ENCODE data around the gene LRTM2. TPM values are rescaled to one million over a fixed set of nuclear protein-coding genes. Genes with fewer than 3 reads are reported as not detected.

LRTM2 gene
- total and polyA plus RNA-seq, 2 donors = 0.05 to 0.11 TPM

GRCh38 chr12:1872448-1872847 lies 52.1 kb downstream of the LRTM2 start:
- H3K9me3 ChIP-seq (ENCODE audit: control insufficient read depth in 2 of 2, insufficient read depth in 1 of 2, low read length in 1 of 2) = peaks cover 1 to 14% of the 10 kb centered on the region in 2 donors
- DNase-seq (ENCODE audit: low read depth in 6 of 9, low spot score in 9 of 9) = no peak

GRCh38 chr12:1873531-1874510 lies 53.5 kb downstream of the LRTM2 start:
- DNase-seq (ENCODE audit: low read depth in 6 of 9, low spot score in 9 of 9) = no peak
- Histone ChIP-seq H3K27ac (ENCODE audit: low read depth in 1 of 2, low read length in 1 of 2) (no peak overlapping the region), H3K4me1 (ENCODE audit: control insufficient read depth in 2 of 2, insufficient read depth in 2 of 2, low read length in 2 of 2) (no peaks in the 10 kb centered on the region), H3K9me3 (ENCODE audit: control insufficient read depth in 2 of 2, insufficient read depth in 1 of 2, low read length in 1 of 2) (peaks cover 1 to 14% of the 10 kb centered on the region in 2 donors), H3K27me3 (ENCODE audit: control insufficient read depth in 2 of 2, insufficient read depth in 1 of 2, low read length in 1 of 2) (no peaks in the 10 kb centered on the region), H3K36me3 (ENCODE audit: control insufficient read depth in 2 of 2, insufficient read depth in 2 of 2, low read length in 1 of 2) (no peaks in the 10 kb centered on the region), H3K4me3 (ENCODE audit: low read length in 2 of 2) (no peak overlapping the region)
- WGBS = 93% methylated on average over 5 of the region's 5 CpGs

More at GRCh38 chr12:1872448-1872847, 52.1 kb downstream of the LRTM2 start:
- 97% methylated on average over 7 of the region's 7 CpGs for WGBS
- Histone ChIP-seq H3K27ac (ENCODE audit: low read depth in 1 of 2, low read length in 1 of 2) (no peak overlapping the region), H3K4me3 (ENCODE audit: low read length in 2 of 2) (no peak overlapping the region), H3K4me1 (ENCODE audit: control insufficient read depth in 2 of 2, insufficient read depth in 2 of 2, low read length in 2 of 2) (no peaks in the 10 kb centered on the region), H3K27me3 (ENCODE audit: control insufficient read depth in 2 of 2, insufficient read depth in 1 of 2, low read length in 1 of 2) (no peaks in the 10 kb centered on the region), H3K36me3 (ENCODE audit: control insufficient read depth in 2 of 2, insufficient read depth in 2 of 2, low read length in 1 of 2) (no peaks in the 10 kb centered on the region)

GRCh38 chr12:1875608-1876007 lies 55.2 kb downstream of the LRTM2 start:
- no peak for DNase-seq (ENCODE audit: low read depth in 6 of 9, low spot score in 9 of 9)
- H3K36me3 ChIP-seq (ENCODE audit: control insufficient read depth in 2 of 2, insufficient read depth in 2 of 2, low read length in 1 of 2) = no peaks in the 10 kb centered on the region

DNA sequence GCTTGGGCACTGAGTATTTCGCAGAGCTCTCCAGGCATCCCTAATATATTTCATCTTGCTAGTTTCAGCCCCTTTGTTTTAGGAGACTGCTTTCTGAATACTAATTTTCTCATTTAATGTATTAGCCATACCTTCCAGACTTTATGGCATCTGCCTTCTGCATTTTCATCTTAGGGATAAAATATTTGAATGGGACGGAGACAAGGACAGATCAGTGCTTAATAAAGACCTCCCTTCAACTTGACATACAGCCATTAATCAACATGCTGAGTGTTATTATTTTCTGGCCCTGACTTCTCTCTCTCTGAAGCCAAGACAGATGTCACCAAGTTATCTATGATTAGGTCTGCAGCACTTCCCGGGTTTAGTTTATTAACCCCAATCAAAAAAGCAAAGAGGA lies 55.7 kb downstream of the LRTM2 start:
- peaks cover 0 to 5% of the 10 kb centered on the region in 2 donors for H3K9me3 ChIP-seq (ENCODE audit: control insufficient read depth in 2 of 2, insufficient read depth in 1 of 2, low read length in 1 of 2)
- H3K4me3 ChIP-seq (ENCODE audit: low read length in 2 of 2) = no peak overlapping the region
- no peak for DNase-seq (ENCODE audit: low read depth in 6 of 9, low spot score in 9 of 9)
- H3K27ac ChIP-seq (ENCODE audit: low read depth in 1 of 2, low read length in 1 of 2) = no peak overlapping the region
- H3K27me3 ChIP-seq (ENCODE audit: control insufficient read depth in 2 of 2, insufficient read depth in 1 of 2, low read length in 1 of 2) = no peaks in the 10 kb centered on the region
- 97% methylated on average over 3 of the region's 3 CpGs for whole genome bisulfite sequencing
- H3K36me3 ChIP-seq (ENCODE audit: control insufficient read depth in 2 of 2, insufficient read depth in 2 of 2, low read length in 1 of 2) = no peaks in the 10 kb centered on the region
- H3K4me1 ChIP-seq (ENCODE audit: control insufficient read depth in 2 of 2, insufficient read depth in 2 of 2, low read length in 2 of 2) = no peaks in the 10 kb centered on the region

More at GRCh38 chr12:1875608-1876007, 55.2 kb downstream of the LRTM2 start:
- Histone ChIP-seq H3K4me3 (ENCODE audit: low read length in 2 of 2) (no peak overlapping the region), H3K9me3 (ENCODE audit: control insufficient read depth in 2 of 2, insufficient read depth in 1 of 2, low read length in 1 of 2) (peaks cover 0 to 9% of the 10 kb centered on the region in 2 donors), H3K27ac (ENCODE audit: low read depth in 1 of 2, low read length in 1 of 2) (no peak overlapping the region), H3K4me1 (ENCODE audit: control insufficient read depth in 2 of 2, insufficient read depth in 2 of 2, low read length in 2 of 2) (no peaks in the 10 kb centered on the region), H3K27me3 (ENCODE audit: control insufficient read depth in 2 of 2, insufficient read depth in 1 of 2, low read length in 1 of 2) (no peaks in the 10 kb centered on the region)
- 82% methylated on average over 6 of the region's 6 CpGs for WGBS

- Histone ChIP-seq H3K9me3 (ENCODE audit: control insufficient read depth in 2 of 2, insufficient read depth in 1 of 2, low read length in 1 of 2) (no peaks in the 10 kb centered on the region), H3K27ac (ENCODE audit: low read depth in 1 of 2, low read length in 1 of 2) (no peak overlapping the region), H3K4me3 (ENCODE audit: low read length in 2 of 2) (no peak overlapping the region), H3K4me1 (ENCODE audit: control insufficient read depth in 2 of 2, insufficient read depth in 2 of 2, low read length in 2 of 2) (no peaks in the 10 kb centered on the region), H3K27me3 (ENCODE audit: control insufficient read depth in 2 of 2, insufficient read depth in 1 of 2, low read length in 1 of 2) (no peaks in the 10 kb centered on the region), H3K36me3 (ENCODE audit: control insufficient read depth in 2 of 2, insufficient read depth in 2 of 2, low read length in 1 of 2) (no peaks in the 10 kb centered on the region)
- WGBS = 98% methylated on average over 8 of the region's 8 CpGs
- DNase-seq (ENCODE audit: low read depth in 6 of 9, low spot score in 9 of 9) = no peak
These were observed 57.0 kb downstream of the LRTM2 start for GRCh38 chr12:1877169-1877878.

- Histone ChIP-seq H3K27me3 (ENCODE audit: control insufficient read depth in 2 of 2, insufficient read depth in 1 of 2, low read length in 1 of 2) (no peaks in the 10 kb centered on the region), H3K27ac (ENCODE audit: low read depth in 1 of 2, low read length in 1 of 2) (no peak overlapping the region), H3K4me1 (ENCODE audit: control insufficient read depth in 2 of 2, insufficient read depth in 2 of 2, low read length in 2 of 2) (no peaks in the 10 kb centered on the region), H3K9me3 (ENCODE audit: control insufficient read depth in 2 of 2, insufficient read depth in 1 of 2, low read length in 1 of 2) (no peaks in the 10 kb centered on the region), H3K36me3 (ENCODE audit: control insufficient read depth in 2 of 2, insufficient read depth in 2 of 2, low read length in 1 of 2) (no peaks in the 10 kb centered on the region), H3K4me3 (ENCODE audit: low read length in 2 of 2) (no peak overlapping the region)
- no peak for DNase-seq (ENCODE audit: low read depth in 6 of 9, low spot score in 9 of 9)
- WGBS = 97% methylated on average over 10 of the region's 10 CpGs
These were observed 57.8 kb downstream of the LRTM2 start for GRCh38 chr12:1878214-1878613.

DNA sequence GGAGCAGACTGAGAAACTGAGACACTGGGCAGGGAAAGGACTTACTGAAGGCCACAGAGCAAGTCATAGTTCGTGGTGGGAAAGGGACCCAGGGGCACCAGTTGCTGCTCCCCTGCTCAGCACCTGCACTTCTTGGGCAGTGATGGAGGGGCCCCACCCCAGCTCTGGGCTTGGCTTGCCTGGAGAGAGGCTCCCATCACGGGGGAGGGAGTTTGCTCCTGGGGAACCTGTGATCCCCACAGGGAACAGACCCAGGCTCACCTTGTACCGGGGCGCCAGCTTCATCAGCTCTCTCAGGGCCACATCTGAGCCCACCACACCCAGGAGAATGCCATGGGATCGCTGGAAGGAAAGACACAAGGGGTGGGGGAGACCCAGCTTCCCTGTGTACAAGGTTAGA lies 58.3 kb downstream of the LRTM2 start:
- H3K4me1 ChIP-seq (ENCODE audit: control insufficient read depth in 2 of 2, insufficient read depth in 2 of 2, low read length in 2 of 2) = no peaks in the 10 kb centered on the region
- no peaks in the 10 kb centered on the region for H3K36me3 ChIP-seq (ENCODE audit: control insufficient read depth in 2 of 2, insufficient read depth in 2 of 2, low read length in 1 of 2)
- 90% methylated on average over 5 of the region's 5 CpGs for WGBS
- DNase-seq (ENCODE audit: low read depth in 6 of 9, low spot score in 9 of 9) = no peak
- no peak overlapping the region for H3K27ac ChIP-seq (ENCODE audit: low read depth in 1 of 2, low read length in 1 of 2)
- H3K4me3 ChIP-seq (ENCODE audit: low read length in 2 of 2) = no peak overlapping the region
- H3K27me3 ChIP-seq (ENCODE audit: control insufficient read depth in 2 of 2, insufficient read depth in 1 of 2, low read length in 1 of 2) = no peaks in the 10 kb centered on the region
- no peaks in the 10 kb centered on the region for H3K9me3 ChIP-seq (ENCODE audit: control insufficient read depth in 2 of 2, insufficient read depth in 1 of 2, low read length in 1 of 2)

DNA sequence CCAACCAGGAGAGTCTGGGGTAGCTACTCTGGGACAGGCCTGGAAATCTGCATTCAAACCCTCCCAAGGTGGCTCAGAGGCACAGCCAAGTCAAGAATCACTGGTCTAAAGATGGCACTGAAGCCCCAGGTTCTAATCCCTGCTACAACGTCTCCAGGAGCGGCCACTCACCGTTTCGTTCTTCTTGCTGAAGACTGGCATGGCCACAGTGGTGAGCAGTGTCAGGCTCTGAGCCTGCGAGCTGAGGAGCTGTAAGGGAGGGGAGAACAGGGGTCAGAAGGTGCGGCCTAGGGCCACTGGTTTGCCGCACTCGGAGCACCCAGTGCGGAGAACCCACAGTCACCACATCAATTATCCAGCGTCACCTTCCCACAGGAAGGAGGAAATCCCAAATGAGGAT lies 59.3 kb downstream of the LRTM2 start:
- Histone ChIP-seq H3K27ac (ENCODE audit: low read depth in 1 of 2, low read length in 1 of 2) (no peak overlapping the region), H3K9me3 (ENCODE audit: control insufficient read depth in 2 of 2, insufficient read depth in 1 of 2, low read length in 1 of 2) (no peaks in the 10 kb centered on the region), H3K36me3 (ENCODE audit: control insufficient read depth in 2 of 2, insufficient read depth in 2 of 2, low read length in 1 of 2) (no peaks in the 10 kb centered on the region), H3K4me1 (ENCODE audit: control insufficient read depth in 2 of 2, insufficient read depth in 2 of 2, low read length in 2 of 2) (no peaks in the 10 kb centered on the region), H3K27me3 (ENCODE audit: control insufficient read depth in 2 of 2, insufficient read depth in 1 of 2, low read length in 1 of 2) (no peaks in the 10 kb centered on the region), H3K4me3 (ENCODE audit: low read length in 2 of 2) (no peak overlapping the region)
- WGBS = 97% methylated on average over 10 of the region's 10 CpGs
- no peak for DNase-seq (ENCODE audit: low read depth in 6 of 9, low spot score in 9 of 9)
